ENCODE measurements around the gene OR2T27.
"Not testable (repeated sequence)": the region's sequence is repeated elsewhere in the genome, so short reads cannot be mapped to it uniquely, and the experiment has no call there.

OR2T27 gene

DNA sequence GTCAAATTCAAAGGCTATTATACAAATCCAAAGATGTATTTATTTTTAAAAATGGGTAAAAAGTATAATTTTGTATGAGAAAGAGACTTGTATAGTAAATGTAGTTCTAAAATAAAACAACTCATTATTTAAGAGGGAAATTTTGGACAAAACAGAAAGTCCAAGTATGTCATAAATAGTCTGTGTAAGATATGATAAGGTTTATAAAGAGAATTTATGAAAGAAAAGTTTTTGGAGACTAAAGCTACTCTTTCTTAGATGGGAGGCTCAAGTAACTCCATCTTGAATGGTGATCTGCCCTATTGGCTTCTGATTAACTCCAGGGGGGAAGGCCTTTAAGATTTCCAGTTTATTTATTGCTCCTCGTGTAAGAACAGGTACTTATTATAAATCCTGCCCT, 14.7 kb upstream of the OR2T27 start:
- no peak for DNase-seq (ENCODE audit: low read depth)
- no peak overlapping the region for H3K4me3 ChIP-seq (ENCODE audit: low read depth, low read length)
- TF ChIP-seq, protein P1, sequence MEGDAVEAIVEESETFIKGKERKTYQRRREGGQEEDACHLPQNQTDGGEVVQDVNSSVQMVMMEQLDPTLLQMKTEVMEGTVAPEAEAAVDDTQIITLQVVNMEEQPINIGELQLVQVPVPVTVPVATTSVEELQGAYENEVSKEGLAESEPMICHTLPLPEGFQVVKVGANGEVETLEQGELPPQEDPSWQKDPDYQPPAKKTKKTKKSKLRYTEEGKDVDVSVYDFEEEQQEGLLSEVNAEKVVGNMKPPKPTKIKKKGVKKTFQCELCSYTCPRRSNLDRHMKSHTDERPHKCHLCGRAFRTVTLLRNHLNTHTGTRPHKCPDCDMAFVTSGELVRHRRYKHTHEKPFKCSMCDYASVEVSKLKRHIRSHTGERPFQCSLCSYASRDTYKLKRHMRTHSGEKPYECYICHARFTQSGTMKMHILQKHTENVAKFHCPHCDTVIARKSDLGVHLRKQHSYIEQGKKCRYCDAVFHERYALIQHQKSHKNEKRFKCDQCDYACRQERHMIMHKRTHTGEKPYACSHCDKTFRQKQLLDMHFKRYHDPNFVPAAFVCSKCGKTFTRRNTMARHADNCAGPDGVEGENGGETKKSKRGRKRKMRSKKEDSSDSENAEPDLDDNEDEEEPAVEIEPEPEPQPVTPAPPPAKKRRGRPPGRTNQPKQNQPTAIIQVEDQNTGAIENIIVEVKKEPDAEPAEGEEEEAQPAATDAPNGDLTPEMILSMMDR (IDR thresholded peaks at IDR 0.05; ENCODE audit: low read depth, low read length, missing control alignments), result no peak

DNA sequence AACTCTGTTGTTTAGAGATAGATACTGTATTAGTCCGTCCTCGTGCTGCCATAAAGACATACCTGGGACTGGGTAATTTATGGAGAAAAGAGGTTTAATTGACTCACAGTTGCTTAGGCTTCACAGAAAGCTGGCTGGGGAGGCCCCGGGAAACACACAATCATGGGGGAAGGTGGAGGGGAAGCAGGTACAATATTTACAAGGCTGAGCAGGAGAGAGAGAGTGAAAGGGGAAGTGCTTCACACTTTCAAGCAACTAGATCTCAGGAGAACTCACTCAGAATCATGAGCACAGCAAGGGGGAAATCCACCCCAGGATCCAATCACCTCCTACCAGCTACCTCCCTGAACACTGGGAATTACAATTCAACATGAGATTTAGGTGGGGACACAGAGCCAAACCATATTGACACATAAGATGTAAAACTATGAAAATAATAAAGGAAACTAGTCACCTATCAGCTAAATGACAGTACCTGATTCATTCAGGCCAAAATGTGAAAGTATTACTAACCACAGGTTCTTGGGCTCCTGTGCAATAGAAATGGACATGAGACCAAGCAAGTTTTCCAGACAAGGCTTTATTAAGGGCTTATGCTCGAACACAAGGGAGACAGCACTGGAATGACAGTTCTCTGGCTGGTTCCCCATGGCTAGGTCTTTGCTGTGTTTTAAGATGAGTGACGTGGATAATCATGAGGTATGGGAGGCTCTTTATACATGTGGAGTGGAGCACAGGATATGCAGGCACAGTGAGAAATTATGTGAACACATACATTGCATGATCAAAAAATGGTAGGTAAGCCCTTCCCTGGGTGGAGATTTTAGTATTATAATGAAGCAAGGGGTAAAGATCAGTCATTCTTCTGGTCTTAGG, 8.4 kb upstream of the OR2T27 start:
- DNase-seq (ENCODE audit: low read depth), result peak; percentile 19
- H3K4me3 ChIP-seq (ENCODE audit: low read depth, low read length), result not testable (repeated sequence)

DNA sequence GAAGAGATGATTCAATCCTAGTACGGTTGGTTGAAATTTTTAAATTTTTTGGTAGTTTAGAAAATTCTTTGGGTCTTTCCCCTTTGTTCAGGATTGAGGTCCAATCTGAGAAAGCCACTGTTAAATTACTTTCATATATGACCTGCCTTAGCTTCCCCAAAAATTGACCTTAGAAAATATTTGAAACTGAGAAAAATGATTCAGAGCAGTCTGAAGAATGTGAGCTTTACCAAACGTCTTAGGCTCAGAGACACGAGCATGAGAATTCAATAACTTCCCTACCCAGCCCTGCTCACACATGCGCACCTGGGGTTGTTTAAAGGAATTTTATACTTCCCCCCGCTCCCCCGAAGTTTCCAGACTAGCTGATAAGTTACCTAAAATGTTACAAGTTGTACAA, 1.5 kb upstream of the OR2T27 start:
- H3K4me3 ChIP-seq (ENCODE audit: low read depth, low read length), result not testable (repeated sequence)
- DNase-seq (ENCODE audit: low read depth), result peak; percentile 7

DNA sequence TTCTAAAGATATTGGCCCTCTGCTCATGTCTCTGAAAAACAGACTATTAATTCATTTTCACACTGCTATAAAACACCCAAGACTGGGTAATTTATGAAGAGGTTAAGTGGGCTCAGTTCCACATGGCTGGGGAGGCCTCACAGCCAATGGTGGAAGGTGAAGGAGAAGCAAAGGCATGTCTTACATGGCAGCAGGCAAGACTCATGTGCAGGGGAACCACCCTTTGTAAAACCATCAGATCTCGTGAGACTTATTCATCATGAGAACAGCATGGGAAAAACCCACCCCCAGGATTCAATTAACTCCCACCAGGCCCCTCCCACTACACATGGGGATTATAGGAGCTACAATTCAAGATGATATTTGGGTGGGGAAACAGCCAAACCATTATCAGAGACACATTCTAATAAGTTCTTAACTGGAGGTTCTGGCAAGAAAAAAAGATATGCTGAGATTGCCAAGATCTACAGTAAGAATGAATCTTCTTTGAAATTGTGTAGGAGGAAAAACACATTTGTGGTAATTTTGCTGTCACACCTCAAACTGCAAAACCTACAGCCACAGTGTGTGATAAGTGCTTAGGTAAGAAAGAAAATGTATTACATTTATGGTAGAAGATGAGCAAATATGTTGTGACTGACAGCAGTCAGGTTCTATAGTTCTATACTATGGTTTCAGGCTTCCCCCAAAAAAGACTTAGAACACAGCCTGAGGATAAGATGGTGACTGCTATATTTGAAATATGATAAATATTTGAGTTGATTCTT, 6.4 kb downstream of the OR2T27 start:
- not testable (repeated sequence) for DNase-seq (ENCODE audit: low read depth); H3K4me3 ChIP-seq (ENCODE audit: low read depth, low read length)

DNA sequence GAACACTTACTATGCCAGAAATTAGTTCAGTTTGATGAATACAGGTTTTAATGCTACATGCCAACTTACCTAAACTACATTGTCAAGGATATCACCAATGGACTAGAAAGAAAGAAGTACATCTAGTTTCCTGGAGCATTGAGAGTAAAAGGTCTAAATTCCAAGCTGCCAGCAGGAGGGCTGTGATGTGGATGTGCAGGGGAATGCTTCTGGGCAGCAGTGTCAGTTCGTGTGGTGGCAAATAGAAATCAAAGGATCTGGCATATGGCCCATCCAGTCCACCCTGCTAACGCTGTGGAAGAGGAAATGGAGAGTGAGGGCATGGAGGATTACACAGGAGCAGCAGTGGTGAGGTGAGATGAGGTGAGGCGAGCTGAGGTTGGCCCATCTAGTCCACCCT, 10.2 kb downstream of the OR2T27 start, which contains the start of gene OR2T35:
TSS of gene OR2T35 (minus strand) at position 101 of the 400 bp plus-strand sequence. CDS start 6,020 bp downstream, outside the sequence.
- not testable (repeated sequence) for H3K4me3 ChIP-seq (ENCODE audit: low read depth, low read length); DNase-seq (ENCODE audit: low read depth)

DNA sequence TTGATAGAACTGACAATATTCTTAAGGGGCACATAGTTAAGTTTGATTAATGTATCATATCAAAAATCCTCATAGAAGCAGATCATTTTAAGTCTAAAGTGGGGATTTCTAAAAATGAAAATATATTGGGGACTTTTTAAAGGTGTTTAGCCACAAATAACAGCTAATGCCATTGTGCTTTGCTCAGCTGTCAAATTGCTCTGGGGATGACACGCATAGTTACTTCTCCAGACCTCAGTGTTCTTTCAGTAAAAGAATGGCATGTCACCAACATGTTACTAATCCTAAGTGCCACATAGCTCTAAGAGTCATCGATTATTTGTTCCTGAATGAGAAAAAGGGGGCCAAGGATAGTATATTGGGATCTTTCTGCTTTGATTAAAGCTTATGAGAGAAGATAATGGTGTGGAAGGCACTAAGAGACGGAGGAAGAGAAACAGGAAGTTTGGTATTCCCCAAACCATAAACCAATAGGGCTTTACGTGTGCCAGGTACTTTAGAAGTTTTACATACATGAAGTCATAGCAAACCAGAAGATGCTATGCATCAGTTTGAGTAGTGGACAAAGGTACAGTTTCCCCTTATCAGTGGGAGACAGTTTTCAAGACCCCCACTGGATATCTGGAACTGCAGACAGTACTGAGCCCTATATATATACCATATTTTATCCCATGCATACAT, 12.2 kb downstream of the OR2T27 start:
- DNase-seq (ENCODE audit: low read depth); H3K4me3 ChIP-seq (ENCODE audit: low read depth, low read length): not testable (repeated sequence)

DNA sequence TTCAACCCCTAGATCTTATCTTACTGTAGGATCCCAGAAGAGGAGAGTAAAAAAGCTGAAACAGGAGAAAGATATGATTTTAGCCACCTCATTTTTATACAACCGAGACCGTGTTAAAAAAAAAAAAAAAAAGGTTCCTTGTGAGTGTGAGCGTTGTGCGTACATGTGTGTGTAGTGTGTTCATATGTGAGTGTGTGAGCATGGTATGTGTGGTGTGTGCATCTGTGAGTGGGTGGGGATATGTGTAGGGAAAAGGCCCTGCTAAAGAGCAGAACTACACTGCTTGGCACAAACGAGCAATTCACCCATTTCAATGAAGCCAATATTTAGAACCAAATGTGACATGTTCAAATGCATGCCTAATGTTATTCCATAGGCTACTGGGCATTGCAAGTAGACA, 13.7 kb downstream of the OR2T27 start:
- not testable (repeated sequence) for DNase-seq (ENCODE audit: low read depth); H3K4me3 ChIP-seq (ENCODE audit: low read depth, low read length)

DNA sequence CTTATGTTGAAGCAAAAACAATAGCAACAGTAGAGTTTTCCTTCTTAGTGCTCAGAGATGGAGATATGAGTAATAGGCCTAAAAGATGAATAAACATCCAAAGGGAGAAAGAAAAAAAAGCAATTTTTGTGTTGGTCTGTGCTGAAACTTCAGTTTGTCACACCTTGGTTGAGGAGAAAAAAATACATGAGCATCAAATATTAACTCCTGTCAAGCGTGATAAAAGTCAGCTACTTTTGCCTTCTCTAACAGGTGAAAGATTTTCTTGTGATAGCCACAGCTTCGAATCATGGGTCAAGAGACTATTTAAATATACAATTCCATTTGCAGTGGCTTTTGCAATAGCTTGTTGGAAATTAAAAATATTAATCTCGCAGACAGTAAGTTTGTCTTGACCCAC, 14.4 kb downstream of the OR2T27 start:
- not testable (repeated sequence) for DNase-seq (ENCODE audit: low read depth); H3K4me3 ChIP-seq (ENCODE audit: low read depth, low read length)

DNA sequence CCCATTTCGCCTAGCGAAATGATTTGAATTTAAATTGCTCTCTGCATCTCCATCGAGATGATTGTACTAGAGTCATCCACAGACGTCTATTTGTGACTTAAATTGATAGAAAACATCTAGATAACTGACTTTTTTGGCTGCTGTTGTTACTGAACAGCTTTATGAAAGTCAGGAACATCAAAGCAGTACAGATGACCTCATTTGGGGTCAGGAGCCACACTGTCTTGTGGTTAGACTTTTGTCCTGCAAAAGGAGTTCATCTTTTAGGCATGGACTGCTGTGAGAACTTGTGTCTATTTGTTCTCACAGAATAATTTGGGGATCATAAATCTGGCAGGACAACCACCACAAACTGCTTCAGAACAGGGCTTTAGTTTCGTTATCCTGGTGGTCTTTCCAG, 15.7 kb downstream of the OR2T27 start:
- H3K4me3 ChIP-seq (ENCODE audit: low read depth, low read length); DNase-seq (ENCODE audit: low read depth): not testable (repeated sequence)

DNA sequence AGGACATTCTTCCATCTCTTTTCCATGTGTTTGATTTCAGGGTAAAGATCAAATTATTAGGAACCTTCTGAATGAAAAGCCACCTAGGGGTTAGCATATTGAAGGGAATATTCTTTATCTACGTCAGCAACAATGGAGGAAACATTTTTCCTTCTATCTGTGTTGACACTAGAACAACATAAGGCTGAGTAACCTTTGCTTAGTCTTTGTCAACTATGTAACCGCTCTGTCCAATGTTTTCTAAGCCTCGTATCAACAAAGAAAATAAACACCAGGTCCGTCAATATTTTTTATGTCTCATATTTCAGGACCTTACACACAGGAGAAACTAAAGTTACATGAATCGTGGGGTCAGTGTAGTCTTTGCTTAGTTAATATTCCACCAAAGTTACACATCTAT, 18.7 kb downstream of the OR2T27 start:
- DNase-seq (ENCODE audit: low read depth), result not testable (repeated sequence)

DNA sequence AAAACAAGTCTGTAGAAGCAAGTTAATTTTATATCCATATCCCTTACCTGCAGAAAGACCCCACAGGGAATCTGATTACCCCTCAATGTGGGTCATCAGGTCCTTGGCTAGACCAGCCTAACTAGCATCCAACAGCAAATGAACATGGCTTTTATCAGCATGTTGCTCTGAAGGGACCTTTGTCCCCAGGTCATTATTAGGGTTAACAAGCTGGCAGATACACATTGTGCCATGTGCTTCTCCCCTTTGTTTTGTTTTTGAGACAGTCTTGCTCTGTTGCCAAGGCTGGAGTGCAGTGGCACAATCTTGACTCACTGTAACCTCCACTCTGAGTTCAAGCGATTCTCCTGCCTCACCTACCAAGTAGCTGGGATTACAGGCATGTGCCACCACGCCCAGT, 20.3 kb downstream of the OR2T27 start, which contains the start of gene OR2T11:
TSS of gene OR2T11 (minus strand) at position 101 of the 400 bp plus-strand sequence. CDS start 7,963 bp downstream, outside the sequence.
- not testable (repeated sequence) for DNase-seq (ENCODE audit: low read depth)

More for the DNA sequence above, 18.7 kb downstream of the OR2T27 start:
- H3K4me3 ChIP-seq (ENCODE audit: low read depth, low read length), result not testable (repeated sequence)

DNA sequence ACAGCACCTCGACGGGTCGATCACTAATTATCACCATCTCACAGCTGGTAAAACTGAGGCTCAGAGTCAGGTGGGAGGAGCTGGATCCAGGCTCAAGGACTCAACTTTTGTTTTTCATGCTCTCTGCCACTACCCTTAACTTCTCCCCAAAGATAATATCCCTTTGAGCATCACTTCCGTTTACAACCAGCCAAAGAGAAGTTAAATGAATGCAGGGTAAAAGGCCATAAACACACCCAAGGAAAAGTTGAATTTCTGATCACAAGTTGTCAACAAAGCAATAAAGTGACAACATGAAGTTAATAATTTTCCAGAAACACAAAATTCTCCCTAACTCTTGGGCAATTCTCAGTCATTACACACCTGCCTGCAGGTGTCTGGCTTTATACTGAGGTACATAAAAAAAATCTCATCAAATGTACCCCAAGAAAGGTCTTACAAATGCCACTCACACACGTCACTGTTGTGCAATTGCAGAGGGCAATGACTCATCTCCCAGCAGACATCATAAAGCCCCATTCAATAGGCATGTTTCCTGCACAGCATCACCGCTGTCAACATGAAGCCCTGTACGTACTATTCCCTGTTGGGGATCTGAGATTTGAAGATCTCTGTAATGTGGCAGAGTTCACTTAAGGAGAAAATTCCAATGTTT, 23.8 kb downstream of the OR2T27 start:
- TF ChIP-seq, protein P1 (IDR thresholded peaks at IDR 0.05; ENCODE audit: low read depth, low read length, missing control alignments), result no peak
- no peak overlapping the region for H3K4me3 ChIP-seq (ENCODE audit: low read depth, low read length)
- DNase-seq (ENCODE audit: low read depth), result no peak

More for the DNA sequence above, 20.3 kb downstream of the OR2T27 start, which contains the start of gene OR2T11:
- not testable (repeated sequence) for H3K4me3 ChIP-seq (ENCODE audit: low read depth, low read length)
